ENCODE data around the gene FKBP11.

The FKBP11 gene

GRCh38 chr12:48903982-48904411, 21.3 kb downstream of the FKBP11 start:
- H3K4me3 ChIP-seq (ENCODE audit: severe bottlenecking), result peak overlapping the region; percentile 11

GRCh38 chr12:48903363-48903981, 21.8 kb downstream of the FKBP11 start:
- Histone ChIP-seq H3K4me3 (ENCODE audit: severe bottlenecking) (no peak overlapping the region), H3K9me3 (ENCODE audit: severe bottlenecking) (no peaks in the 10 kb centered on the region), H3K27me3 (ENCODE audit: insufficient read depth, poor library complexity, severe bottlenecking) (no peaks in the 10 kb centered on the region), H3K4me1 (ENCODE audit: insufficient read depth, poor library complexity, severe bottlenecking) (no peaks in the 10 kb centered on the region), H3K36me3 (ENCODE audit: low read depth) (no peaks in the 10 kb centered on the region), H3K27ac (ENCODE audit: poor library complexity, severe bottlenecking) (no peak overlapping the region)
- ATAC-seq (ENCODE audit: low read depth), result no peak
- DNase-seq (ENCODE audit: low spot score), result no peak
- no peak for TF ChIP-seq CTCF (IDR thresholded peaks at IDR 0.05; ENCODE audit: poor library complexity, severe bottlenecking)

More at GRCh38 chr12:48903982-48904411, 21.3 kb downstream of the FKBP11 start:
- ATAC-seq (ENCODE audit: low read depth) (peak; percentile 70), DNase-seq (ENCODE audit: low spot score) (no peak)
- Histone ChIP-seq H3K36me3 (ENCODE audit: low read depth) (no peaks in the 10 kb centered on the region), H3K9me3 (ENCODE audit: severe bottlenecking) (no peaks in the 10 kb centered on the region), H3K27ac (ENCODE audit: poor library complexity, severe bottlenecking) (no peak overlapping the region), H3K27me3 (ENCODE audit: insufficient read depth, poor library complexity, severe bottlenecking) (no peaks in the 10 kb centered on the region), H3K4me1 (ENCODE audit: insufficient read depth, poor library complexity, severe bottlenecking) (no peaks in the 10 kb centered on the region)
- TF ChIP-seq CTCF (IDR thresholded peaks at IDR 0.05; ENCODE audit: poor library complexity, severe bottlenecking), result peak; percentile 11

GRCh38 chr12:48901278-48901677, 24.0 kb downstream of the FKBP11 start:
- no peak for ATAC-seq (ENCODE audit: low read depth)
- no peak for DNase-seq (ENCODE audit: low spot score)
- no peak for TF ChIP-seq CTCF (IDR thresholded peaks at IDR 0.05; ENCODE audit: poor library complexity, severe bottlenecking)
- Histone ChIP-seq H3K4me1 (ENCODE audit: insufficient read depth, poor library complexity, severe bottlenecking) (no peaks in the 10 kb centered on the region), H3K27ac (ENCODE audit: poor library complexity, severe bottlenecking) (no peak overlapping the region), H3K36me3 (ENCODE audit: low read depth) (no peaks in the 10 kb centered on the region), H3K27me3 (ENCODE audit: insufficient read depth, poor library complexity, severe bottlenecking) (no peaks in the 10 kb centered on the region), H3K4me3 (ENCODE audit: severe bottlenecking) (no peak overlapping the region), H3K9me3 (ENCODE audit: severe bottlenecking) (no peaks in the 10 kb centered on the region)

GRCh38 chr12:48899651-48900050, 25.6 kb downstream of the FKBP11 start:
- no peak for DNase-seq (ENCODE audit: low spot score)
- H3K9me3 ChIP-seq (ENCODE audit: severe bottlenecking), result no peaks in the 10 kb centered on the region
- ATAC-seq (ENCODE audit: low read depth), result no peak
- no peak overlapping the region for H3K27ac ChIP-seq (ENCODE audit: poor library complexity, severe bottlenecking)
- no peak for TF ChIP-seq CTCF (IDR thresholded peaks at IDR 0.05; ENCODE audit: poor library complexity, severe bottlenecking)
- H3K36me3 ChIP-seq (ENCODE audit: low read depth), result no peaks in the 10 kb centered on the region
- H3K4me1 ChIP-seq (ENCODE audit: insufficient read depth, poor library complexity, severe bottlenecking), result no peaks in the 10 kb centered on the region
- H3K4me3 ChIP-seq (ENCODE audit: severe bottlenecking), result no peak overlapping the region
- H3K27me3 ChIP-seq (ENCODE audit: insufficient read depth, poor library complexity, severe bottlenecking), result no peaks in the 10 kb centered on the region

GRCh38 chr12:48894271-48894670, 31.0 kb downstream of the FKBP11 start:
- Histone ChIP-seq H3K27me3 (ENCODE audit: insufficient read depth, poor library complexity, severe bottlenecking) (peaks cover 15% of the 10 kb centered on the region), H3K9me3 (ENCODE audit: severe bottlenecking) (no peaks in the 10 kb centered on the region), H3K4me3 (ENCODE audit: severe bottlenecking) (no peak overlapping the region), H3K27ac (ENCODE audit: poor library complexity, severe bottlenecking) (no peak overlapping the region), H3K36me3 (ENCODE audit: low read depth) (no peaks in the 10 kb centered on the region), H3K4me1 (ENCODE audit: insufficient read depth, poor library complexity, severe bottlenecking) (peaks cover 3% of the 10 kb centered on the region)
- no peak for ATAC-seq (ENCODE audit: low read depth)
- no peak for TF ChIP-seq CTCF (IDR thresholded peaks at IDR 0.05; ENCODE audit: poor library complexity, severe bottlenecking)
- no peak for DNase-seq (ENCODE audit: low spot score)

All from RWPE2 (cell line).